Amniotic stem cell (primary cell): ENCODE results near the gene CREB5.

Experiments used
- DNase-seq: peaks from one replicate; lab custom pipeline; 2025; lab: John Stamatoyannopoulos, UW

The CREB5 gene

GRCh38 chr7:28516390-28517172, 104.3 kb downstream of the CREB5 start:
- no peak for DNase-seq

- no peak for DNase-seq
Measured at GRCh38 chr7:28517206-28517605, 104.9 kb downstream of the CREB5 start.

GRCh38 chr7:28517606-28518005, 105.3 kb downstream of the CREB5 start:
- no peak for DNase-seq

GRCh38 chr7:28520074-28521015, 108.0 kb downstream of the CREB5 start:
- no peak for DNase-seq

GRCh38 chr7:28524978-28525377, 112.7 kb downstream of the CREB5 start:
- no peak for DNase-seq

GRCh38 chr7:28528899-28529298, 116.6 kb downstream of the CREB5 start:
- DNase-seq: no peak

GRCh38 chr7:28529755-28530154, 117.4 kb downstream of the CREB5 start:
- no peak for DNase-seq

- DNase-seq: no peak
Measured at GRCh38 chr7:28530175-28530802, 118.0 kb downstream of the CREB5 start.

GRCh38 chr7:28530803-28531175, 118.5 kb downstream of the CREB5 start:
- DNase-seq: no peak

GRCh38 chr7:28531291-28531690, 119.0 kb downstream of the CREB5 start:
- no peak for DNase-seq

- DNase-seq: no peak
Measured at GRCh38 chr7:28532181-28532580, 119.9 kb downstream of the CREB5 start.

GRCh38 chr7:28533267-28533666, 120.9 kb downstream of the CREB5 start:
- no peak for DNase-seq

GRCh38 chr7:28533731-28534531, 121.6 kb downstream of the CREB5 start:
- DNase-seq: no peak

- no peak for DNase-seq
Measured at GRCh38 chr7:28536259-28536658, 123.9 kb downstream of the CREB5 start.

- DNase-seq: no peak
Measured at GRCh38 chr7:28539289-28539981, 127.1 kb downstream of the CREB5 start.

GRCh38 chr7:28542410-28542809, 130.1 kb downstream of the CREB5 start:
- DNase-seq: no peak

GRCh38 chr7:28544453-28545117, 132.3 kb downstream of the CREB5 start:
- DNase-seq: no peak

GRCh38 chr7:28546067-28546466, 133.7 kb downstream of the CREB5 start:
- no peak for DNase-seq

GRCh38 chr7:28547115-28547514, 134.8 kb downstream of the CREB5 start:
- DNase-seq: no peak

GRCh38 chr7:28548416-28548815, 136.1 kb downstream of the CREB5 start:
- no peak for DNase-seq

- DNase-seq: no peak
Measured at GRCh38 chr7:28549998-28550397, 137.7 kb downstream of the CREB5 start.
